Breast epithelium (tissue), 4 donors: ENCODE measurements around the gene ABL1. TPM values are rescaled to one million over a fixed set of nuclear protein-coding genes. Genes with fewer than 3 reads are reported as not detected.
A peak's percentile ranks its signal among the peaks of the same experiment; 100 is the strongest.

Experiments used
- DNase-seq, 2 donors: peaks; one replicate each; pipeline ENCODE4 v3.0.0-alpha.2; 2019; ENCODE audit warnings: low spot score in 2 of 2
- H3K27ac ChIP-seq, 2 donors: fragments of 200-600 bp; sonication (generic) in 1 of 2; one replicate each; pipeline ENCODE4 v1.5.1; 2016 to 2019; ENCODE audit warnings: mild to moderate bottlenecking in 1 of 2
- H3K27me3 ChIP-seq, 2 donors: fragments of 200-600 bp; sonication (generic) in 1 of 2; one replicate each; pipeline versions ENCODE4 v1.5.1 to v1.6.0; 2017 to 2019; ENCODE audit warnings: control low read depth in 1 of 2, mild to moderate bottlenecking in 1 of 2
- H3K36me3 ChIP-seq: fragments of 200-600 bp; one replicate; pipeline ENCODE4 v1.5.1; 2019
- H3K4me1 ChIP-seq, 2 donors: fragments of 200-600 bp; sonication (generic); one replicate each; pipeline ENCODE4 v1.5.1; 2016 to 2019; ENCODE audit warnings: control low read depth in 1 of 2
- H3K4me3 ChIP-seq, 3 donors: fragments of 200-600 bp; sonication (generic); 1 replicate in 2 of 3; 2 replicates in 1 of 3; pipeline ENCODE4 v1.5.1; 2016 to 2019; ENCODE audit warnings: mild to moderate bottlenecking in 3 of 3, moderate library complexity in 2 of 3
- H3K9me3 ChIP-seq, 2 donors: fragments of 200-600 bp; sonication (generic) in 1 of 2; one replicate each; pipeline ENCODE4 v1.5.1; 2016 to 2019; ENCODE audit warnings: control low read depth in 1 of 2
- POLR2A ChIP-seq: fragments of 450-650 bp; IDR thresholded peaks from one replicate; pipeline ENCODE4 v1.6.1; 2016; ENCODE audit warnings: antibody characterized with exemption, mild to moderate bottlenecking, moderate library complexity
- POLR2AphosphoS5 ChIP-seq, 3 donors: sonication (generic); formaldehyde crosslinking; IDR thresholded peaks; one replicate each; pipeline ENCODE4 v1.6.1; 2017; ENCODE audit warnings: antibody characterized with exemption in 3 of 3
- intact Hi-C: fragments of 100-400 bp; cut with DNase I; formaldehyde crosslinking; loops from one replicate; pipeline ENCODE4 v1.15.1; 2023; ENCODE audit warnings: low total_unique reads
- total RNA-seq, 3 donors: library from RNA; depleted of rRNA; stranded (reverse); fragments of >200 nt; gene quantifications; one replicate each; pipeline ENCODE4 v1.1.0, GENCODE V29; 2016
- TF ChIP-seq, protein P1 (sequence below), 3 donors: fragments of 450-650 bp; IDR thresholded peaks; one replicate each; pipeline ENCODE4 v1.5.1; 2016 to 2017; ENCODE audit warnings: antibody characterized with exemption in 3 of 3, mild to moderate bottlenecking in 3 of 3, moderate library complexity in 3 of 3

The ABL1 gene
- total RNA-seq, 3 donors from 2014 or later, result 43.6 to 72.8 (median 67.4) TPM

GRCh38 chr9:130843049-130843908 lies 8.2 kb downstream of the ABL1 start:
- TF ChIP-seq POLR2AphosphoS5 (IDR thresholded peaks at IDR 0.05), result no peak
- TF ChIP-seq, protein P1, sequence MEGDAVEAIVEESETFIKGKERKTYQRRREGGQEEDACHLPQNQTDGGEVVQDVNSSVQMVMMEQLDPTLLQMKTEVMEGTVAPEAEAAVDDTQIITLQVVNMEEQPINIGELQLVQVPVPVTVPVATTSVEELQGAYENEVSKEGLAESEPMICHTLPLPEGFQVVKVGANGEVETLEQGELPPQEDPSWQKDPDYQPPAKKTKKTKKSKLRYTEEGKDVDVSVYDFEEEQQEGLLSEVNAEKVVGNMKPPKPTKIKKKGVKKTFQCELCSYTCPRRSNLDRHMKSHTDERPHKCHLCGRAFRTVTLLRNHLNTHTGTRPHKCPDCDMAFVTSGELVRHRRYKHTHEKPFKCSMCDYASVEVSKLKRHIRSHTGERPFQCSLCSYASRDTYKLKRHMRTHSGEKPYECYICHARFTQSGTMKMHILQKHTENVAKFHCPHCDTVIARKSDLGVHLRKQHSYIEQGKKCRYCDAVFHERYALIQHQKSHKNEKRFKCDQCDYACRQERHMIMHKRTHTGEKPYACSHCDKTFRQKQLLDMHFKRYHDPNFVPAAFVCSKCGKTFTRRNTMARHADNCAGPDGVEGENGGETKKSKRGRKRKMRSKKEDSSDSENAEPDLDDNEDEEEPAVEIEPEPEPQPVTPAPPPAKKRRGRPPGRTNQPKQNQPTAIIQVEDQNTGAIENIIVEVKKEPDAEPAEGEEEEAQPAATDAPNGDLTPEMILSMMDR (IDR thresholded peaks at IDR 0.05), result no peak
- no peak for TF ChIP-seq POLR2A
- Histone ChIP-seq H3K4me3 (peak overlapping the region in 1 of 3 donors; percentile 9), H3K36me3 (no peaks in the 10 kb centered on the region), H3K27me3 (no peaks in the 10 kb centered on the region), H3K9me3 (no peaks in the 10 kb centered on the region), H3K27ac (peak overlapping the region; percentile 94), H3K4me1 (peaks cover 13% of the 10 kb centered on the region in 2 donors)
- intact Hi-C loops, result no loop called here
- no peak for DNase-seq

GRCh38 chr9:130844044-130844451 lies 9.0 kb downstream of the ABL1 start:
- peak overlapping the region; percentile 94 for H3K27ac ChIP-seq
- no peaks in the 10 kb centered on the region for H3K9me3 ChIP-seq
- H3K4me1 ChIP-seq, result peaks cover 13% of the 10 kb centered on the region in 2 donors
- TF ChIP-seq POLR2A, result no peak
- no peak for TF ChIP-seq POLR2AphosphoS5 (IDR thresholded peaks at IDR 0.05)
- TF ChIP-seq, protein P1 (IDR thresholded peaks at IDR 0.05), result no peak
- no peak for DNase-seq
- H3K27me3 ChIP-seq, result no peaks in the 10 kb centered on the region
- intact Hi-C loops, result no loop called here
- no peaks in the 10 kb centered on the region for H3K36me3 ChIP-seq
- H3K4me3 ChIP-seq, result no peak overlapping the region

GRCh38 chr9:130845254-130845653 lies 10.2 kb downstream of the ABL1 start:
- intact Hi-C loops, result no loop called here
- peak overlapping the region in 2 of 3 donors; percentile 20 to 57 for H3K4me3 ChIP-seq
- H3K4me1 ChIP-seq, result peaks cover 13% of the 10 kb centered on the region in 2 donors
- no peaks in the 10 kb centered on the region for H3K9me3 ChIP-seq
- H3K27me3 ChIP-seq, result no peaks in the 10 kb centered on the region
- H3K27ac ChIP-seq, result peak overlapping the region; percentile 94
- H3K36me3 ChIP-seq, result no peaks in the 10 kb centered on the region
- TF ChIP-seq, protein P1 (IDR thresholded peaks at IDR 0.05), result no peak
- TF ChIP-seq POLR2AphosphoS5 (IDR thresholded peaks at IDR 0.05) (no peak), POLR2A (no peak)
- no peak for DNase-seq

DNA sequence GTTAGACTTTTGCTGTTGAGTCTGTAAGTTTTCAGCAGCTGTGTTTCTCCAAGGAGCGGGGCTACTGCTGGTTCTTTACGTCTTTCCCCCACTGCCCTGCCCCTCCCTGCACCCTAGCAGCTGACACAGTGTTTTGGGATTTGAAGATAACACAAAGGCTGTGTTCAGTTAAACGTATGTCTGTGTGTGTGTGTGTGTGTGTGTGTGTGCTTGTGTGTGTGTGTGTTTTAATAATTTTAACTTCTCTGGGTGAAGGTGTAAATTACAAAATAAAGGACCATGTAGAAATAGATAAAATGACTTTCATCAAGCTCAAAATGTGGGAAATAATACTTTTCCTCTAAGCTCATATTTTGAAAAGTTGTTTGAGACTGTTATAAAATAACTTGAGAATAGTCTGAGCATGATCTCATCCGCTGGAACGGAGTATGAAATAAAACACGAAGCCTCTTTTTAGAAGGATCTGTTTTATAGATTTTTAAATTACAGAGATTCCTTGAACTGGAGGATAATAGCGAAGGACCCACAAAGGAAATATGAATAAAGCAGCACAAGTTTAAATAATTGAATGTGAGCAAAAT lies 10.9 kb downstream of the ABL1 start:
- Histone ChIP-seq H3K9me3 (no peaks in the 10 kb centered on the region), H3K4me1 (peaks cover 13% of the 10 kb centered on the region in 2 donors), H3K27ac (peak overlapping the region; percentile 94), H3K27me3 (no peaks in the 10 kb centered on the region), H3K36me3 (no peaks in the 10 kb centered on the region), H3K4me3 (peak overlapping the region; percentile 7 to 57 (median 20))
- TF ChIP-seq POLR2A (no peak), POLR2AphosphoS5 (IDR thresholded peaks at IDR 0.05) (no peak)
- TF ChIP-seq, protein P1 (IDR thresholded peaks at IDR 0.05), result no peak
- DNase-seq, result no peak
- intact Hi-C loops, result no loop called here
